Measurements from ENCODE around the gene IGSF8.
"Not testable (repeated sequence)": the region's sequence is repeated elsewhere in the genome, so short reads cannot be mapped to it uniquely, and the experiment has no call there.

IGSF8 gene

DNA sequence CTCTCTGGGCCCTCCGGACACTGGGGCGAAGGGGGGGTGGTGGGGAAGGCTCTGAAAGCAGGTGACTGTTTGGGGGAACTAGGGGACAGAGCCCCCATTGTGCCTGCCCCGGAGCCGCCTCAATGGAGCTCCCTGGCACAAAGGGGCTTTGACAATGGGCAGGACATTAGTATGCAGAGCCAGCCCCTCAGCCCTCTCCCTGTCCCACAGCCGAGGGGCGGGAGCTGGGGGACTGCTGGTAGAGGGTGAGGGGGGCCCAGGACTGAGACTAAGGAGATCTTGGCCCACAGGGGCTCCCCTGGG is 36.2 kb downstream of the IGSF8 start:
- no peak for DNase-seq

DNA sequence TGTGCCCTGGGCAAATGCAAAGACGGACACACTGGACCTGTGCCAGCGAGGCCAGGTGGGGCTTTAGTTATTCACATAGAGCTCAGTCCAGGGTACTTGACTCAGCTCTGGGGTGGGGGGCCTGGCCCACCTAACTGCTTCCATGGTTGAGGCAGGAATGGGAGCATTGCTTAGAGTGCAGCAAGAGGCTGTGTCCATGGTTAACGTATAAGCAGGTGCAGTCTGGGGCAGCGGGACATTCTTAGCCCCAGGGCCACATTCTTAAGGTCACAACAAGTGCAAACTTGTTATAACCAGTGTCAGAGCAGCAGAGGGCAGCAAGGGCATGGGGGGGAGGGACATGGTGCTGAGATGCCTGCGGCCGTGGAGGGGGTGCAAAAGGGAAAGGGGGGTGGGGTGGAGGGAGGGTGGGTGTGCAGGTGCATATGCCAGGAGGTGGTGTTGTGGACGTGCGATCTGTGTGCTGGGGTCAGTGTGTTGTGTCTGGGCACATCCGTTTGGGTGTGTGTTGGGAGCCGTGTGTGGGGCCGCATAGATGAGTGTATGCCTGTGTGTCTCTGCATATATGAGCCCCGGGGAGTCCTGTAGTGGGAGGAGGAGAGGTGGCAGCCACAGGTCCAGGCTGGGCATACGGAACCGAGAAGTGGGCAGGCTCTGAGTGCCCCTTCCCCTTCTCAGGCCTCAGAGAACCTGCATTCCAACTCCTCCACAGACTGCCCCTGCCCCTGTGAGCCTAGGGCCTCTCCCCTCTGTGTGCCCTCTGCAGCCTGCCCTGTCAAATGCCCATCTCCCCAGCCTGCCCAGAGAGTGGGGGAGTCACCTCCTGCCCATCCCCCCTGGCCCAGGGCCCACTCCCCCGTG is 36.8 kb downstream of the IGSF8 start:
- no peak for DNase-seq

DNA sequence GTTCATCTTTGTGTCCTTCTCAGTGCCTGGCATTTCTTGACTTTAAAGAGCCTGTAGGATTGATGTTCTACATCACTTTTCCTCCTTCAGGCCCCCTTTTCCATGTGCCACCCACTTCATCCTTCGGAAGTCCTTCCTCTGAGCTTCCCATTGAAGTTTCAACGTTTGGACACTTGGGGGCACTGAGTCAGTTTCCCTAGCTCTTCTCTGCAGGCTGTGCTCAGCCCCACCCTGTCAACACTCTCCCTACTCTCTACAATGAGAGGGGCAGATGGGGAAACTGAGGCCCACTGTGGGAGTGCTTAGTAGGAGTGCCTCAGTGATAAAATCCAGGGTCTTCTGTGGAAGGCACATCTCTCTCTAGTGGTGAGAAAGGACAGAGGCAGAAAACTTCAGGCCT is 40.3 kb downstream of the IGSF8 start:
- DNase-seq = no peak

DNA sequence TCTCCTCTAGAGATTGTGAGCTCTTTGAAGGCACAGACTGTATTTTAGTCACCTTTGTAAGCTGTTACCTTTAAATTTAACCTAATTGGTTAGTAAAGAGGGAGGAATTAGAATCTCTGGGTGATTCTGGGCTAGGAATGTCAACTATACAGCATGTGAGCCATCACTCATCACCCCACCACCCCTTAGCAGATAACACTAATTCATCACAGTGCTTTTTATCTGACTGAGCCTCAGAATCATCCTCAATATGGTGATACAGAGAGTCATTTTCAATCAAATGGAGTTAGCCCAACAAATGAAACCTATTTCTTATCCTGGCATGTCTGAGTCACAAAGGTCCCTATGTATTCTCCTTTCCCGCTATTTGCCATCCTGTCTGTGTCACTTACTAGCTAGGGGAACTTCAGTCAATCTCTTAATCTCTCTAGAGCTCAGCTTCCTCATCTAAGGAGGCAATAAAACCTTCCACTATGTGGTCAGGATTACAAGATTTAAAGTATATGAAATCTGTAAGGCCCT is 41.7 kb downstream of the IGSF8 start:
- DNase-seq = no peak

DNA sequence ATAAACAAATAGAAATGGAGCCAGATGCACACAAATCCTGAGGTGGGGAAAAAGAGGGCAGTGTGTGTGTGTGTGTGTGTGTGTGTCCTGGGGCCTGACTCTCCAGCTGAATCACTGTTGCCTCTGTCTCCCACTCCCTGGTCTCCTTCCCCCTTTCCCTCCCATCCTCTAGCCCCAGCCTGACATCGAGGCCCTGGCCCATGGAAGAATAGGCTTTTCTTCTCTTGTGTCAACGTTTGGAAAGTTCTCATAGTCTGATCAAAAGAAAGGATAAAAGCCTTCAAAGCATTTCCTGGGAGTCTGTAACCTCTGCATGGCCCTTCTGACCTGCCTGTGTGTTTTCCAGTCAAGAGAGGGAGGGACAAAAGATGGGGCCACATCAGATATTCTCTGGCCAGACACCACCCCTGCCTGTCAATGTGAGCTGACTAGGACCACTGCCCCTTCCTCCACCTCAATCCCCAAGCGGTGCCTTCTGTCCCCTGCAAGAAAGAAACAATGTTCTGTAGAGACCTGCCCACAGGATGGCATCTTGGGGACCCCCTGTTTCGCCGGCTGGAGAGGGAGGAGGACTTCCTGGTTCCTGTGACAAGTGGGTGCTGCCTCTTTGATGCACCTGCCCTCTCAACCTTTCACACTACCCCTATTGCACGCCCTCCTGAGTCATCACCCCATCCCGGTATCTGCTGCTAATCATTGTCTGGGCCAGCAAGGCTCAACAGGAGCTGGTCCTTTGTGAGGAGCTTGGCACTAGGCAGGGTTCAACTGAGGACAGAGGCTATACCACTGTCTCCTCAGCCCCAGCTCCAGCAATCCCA is 44.7 kb downstream of the IGSF8 start:
- DNase-seq = no peak

DNA sequence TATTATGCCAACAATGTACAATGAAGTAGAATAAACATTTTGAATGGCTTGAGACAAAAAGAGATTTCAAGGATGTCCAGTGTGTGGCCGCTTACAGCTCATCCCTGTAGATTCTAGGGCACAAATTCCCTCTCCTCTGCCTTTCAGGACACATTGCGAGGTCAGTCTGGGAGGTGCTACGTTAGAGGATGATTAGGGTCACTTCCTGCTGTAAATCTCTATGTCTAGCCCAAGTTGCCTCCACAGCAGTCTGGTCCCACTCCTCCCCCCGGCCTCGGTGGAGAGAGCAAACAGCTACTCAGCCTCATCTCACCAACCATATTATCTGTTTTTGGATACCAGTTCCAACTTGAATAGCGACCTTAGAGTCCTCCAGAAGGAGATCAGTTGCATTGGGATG is 45.5 kb downstream of the IGSF8 start:
- DNase-seq = no peak

DNA sequence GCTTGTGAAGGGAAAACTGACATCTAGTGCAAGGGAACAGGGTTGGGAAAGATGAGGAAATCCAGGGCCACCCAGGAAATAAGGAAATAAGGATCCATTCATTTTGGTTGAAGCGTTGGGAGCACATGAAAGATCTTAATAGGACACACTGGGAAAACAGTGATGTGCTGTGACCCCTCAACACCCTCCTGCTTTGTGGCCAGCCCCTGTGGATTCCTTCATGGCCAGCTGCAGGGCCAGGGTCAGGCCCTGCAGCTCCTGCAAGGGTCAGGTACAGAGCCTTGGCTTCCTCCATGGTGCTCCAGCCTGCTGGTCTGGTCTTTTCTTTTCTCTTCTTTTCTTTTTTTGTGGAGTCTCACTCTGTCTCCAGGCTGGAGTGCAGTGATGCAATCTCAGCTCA is 47.8 kb downstream of the IGSF8 start:
- DNase-seq = no peak

DNA sequence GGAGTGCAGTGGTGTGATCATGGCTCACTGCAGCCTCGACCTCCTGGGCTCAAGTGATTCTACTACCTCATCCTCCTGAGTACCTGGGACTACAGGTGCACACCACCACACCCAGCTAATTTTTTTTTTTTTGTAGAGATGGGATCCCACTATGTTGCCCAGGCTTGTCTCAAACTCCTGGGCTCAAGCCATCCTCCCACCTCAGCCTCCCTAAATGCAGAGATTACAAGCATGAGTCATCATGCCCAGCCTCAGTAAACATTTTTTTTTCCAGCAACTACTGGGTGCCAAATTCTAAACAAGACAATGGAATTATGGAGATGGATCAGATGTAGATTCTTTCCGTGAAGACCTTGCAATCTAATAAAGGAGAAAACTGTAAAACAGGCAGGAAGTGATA is 48.2 kb downstream of the IGSF8 start:
- not testable (repeated sequence) for DNase-seq

DNA sequence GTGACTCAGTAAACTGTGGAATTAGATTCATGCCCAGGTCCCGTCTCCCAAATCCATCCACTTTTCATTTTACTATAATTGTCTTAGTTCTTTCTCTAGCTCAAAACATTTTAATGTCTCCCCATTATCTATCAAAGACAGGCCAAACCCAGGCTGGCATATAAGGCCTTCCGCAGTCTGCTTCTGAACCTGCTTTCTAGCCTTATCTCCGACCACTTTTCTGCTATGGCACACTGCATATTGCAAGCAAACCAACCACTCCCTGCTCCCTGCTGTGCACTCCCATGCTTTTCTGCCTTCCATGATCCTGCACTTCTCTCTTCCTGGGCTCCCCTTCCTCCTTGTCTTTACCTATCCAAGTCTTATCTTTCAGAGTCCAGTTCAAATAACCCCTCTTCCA is 49.3 kb downstream of the IGSF8 start:
- DNase-seq = no peak

DNA sequence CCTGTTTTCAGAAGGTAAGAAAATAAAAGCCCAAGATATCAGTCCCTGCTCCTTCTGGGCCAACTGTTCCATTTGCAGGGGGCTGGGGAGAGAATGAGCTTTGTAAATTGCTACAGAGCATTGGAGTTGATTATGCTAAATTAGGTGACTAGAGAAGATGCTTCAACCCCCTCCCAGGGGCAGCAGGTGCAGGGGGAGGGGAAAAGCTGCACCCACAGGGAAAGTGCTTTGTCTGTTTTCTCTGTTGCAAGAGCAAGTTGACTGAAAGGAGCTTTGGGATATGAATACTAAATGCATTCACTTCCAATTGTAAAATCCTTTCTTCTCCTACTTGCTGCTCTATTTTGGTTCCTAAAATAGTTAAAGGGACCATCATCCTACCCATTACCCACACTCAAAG is 50.1 kb downstream of the IGSF8 start:
- no peak for DNase-seq

DNA sequence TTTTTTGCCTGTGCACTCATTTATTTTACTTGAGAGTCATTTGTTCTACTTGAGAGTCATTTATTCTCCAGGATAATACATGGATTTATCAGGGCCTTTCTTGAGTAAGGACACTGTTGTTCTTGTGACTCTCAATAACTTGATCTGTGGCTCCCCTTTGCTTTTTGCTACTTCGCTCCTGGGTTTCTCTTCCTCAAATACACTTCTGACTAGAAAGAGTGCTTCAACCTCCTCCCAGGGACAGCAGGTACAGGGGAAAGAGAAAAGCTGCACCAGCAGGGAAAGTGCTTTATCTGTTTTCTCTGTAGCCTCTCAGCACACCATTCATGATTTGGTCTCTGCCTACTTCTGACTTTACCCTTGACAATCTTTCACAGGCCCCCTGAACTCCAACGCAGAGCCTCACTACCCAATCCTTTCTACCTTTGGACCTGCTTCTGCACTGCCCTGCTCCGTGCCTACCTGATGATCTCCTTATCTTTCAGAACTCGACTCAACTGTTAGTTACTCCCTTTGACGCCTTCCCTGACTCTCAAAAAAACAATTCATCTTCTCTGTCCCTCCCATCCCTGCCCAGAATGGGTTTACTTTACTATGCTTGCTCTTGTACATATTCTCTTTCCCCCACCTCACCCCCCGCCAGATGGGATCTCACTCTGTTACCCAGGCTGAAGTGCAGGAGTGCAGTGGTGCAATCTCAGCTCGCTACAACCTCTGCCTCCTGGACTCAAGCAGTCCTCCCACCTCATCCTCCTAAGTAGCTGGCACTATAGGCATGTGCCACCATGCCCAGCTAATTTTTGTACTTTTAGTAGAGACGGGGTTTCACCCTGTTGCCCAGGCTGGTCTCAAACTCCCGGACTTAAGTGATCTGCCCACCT is 51.1 kb downstream of the IGSF8 start:
- DNase-seq = no peak

DNA sequence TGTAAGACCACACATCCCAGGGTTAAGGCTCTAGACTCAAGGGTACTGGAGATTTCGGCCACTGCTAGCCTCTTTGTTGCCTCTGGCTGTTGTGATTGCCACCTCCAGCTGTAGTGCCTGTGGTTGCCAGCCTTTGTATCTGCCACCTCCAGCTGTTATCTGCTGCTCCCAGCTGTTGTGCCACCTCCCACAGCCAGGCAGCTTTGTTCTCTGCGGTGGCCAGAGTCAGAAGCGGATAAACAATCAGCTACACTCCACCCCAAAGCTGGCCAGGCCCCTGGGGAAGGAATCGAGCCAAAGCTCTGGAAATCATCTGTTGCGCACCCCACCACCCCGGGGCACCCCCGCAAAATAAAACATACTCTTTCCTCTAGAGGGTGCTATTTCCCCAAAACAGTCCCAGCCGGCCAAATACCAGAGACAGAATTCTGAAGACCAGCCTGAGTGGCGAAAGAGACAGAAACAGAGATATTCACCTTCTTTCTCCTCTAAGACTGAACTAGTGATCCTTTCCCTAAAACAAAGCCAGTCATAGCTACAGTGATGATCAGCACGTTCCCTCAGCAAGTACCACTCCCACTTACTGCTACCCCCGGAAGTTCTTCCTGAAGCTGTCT is 51.8 kb downstream of the IGSF8 start:
- DNase-seq = no peak

DNA sequence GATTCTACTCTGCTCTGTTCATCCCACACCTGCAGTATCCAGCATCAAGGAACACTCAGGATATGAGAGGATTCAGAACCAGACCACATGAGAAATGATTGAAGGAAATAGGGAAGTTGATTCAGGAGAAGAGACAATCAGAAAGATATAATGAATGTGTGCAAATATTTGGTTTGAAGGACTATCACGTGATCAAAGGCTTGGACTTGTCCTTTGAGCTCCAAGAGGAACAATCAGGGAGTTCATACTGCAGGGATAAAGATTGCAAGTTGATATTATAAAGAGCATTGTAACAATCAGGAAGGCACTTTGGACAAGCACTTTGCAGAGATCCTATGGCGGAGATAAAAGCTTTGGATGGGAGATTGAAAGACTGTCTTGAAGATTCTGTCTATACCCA is 52.8 kb downstream of the IGSF8 start:
- DNase-seq = no peak

DNA sequence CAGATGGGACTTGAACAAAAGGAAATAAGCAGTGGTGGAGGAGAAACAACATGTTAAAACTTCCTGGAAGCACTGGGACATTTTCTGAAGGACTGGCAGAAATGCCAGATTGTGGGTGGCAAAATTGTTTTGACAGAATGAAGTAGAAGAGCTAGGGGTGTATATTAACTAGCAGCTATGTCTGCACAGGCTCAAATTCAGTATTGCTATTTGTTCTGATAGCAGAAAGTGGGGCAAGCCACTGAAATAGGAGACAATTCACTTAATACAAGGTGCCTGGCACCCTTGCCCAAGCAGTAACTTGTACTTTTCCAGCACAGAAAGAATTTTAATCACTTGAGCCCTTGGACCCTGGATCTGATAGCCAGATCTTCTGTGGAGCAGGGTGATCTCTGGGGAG is 54.9 kb downstream of the IGSF8 start:
- DNase-seq = no peak
